Breast epithelium (tissue), 4 donors: ENCODE results near the gene SHLD1. TPM values are rescaled to one million over a fixed set of nuclear protein-coding genes. Genes with fewer than 3 reads are reported as not detected.
A peak's percentile ranks its signal among the peaks of the same experiment; 100 is the strongest.

Experiments
- DNase-seq, 2 donors: peaks; one replicate each; pipeline ENCODE4 v3.0.0-alpha.2; 2019; ENCODE audit warnings: low spot score in 2 of 2
- H3K27ac ChIP-seq, 2 donors: fragments of 200-600 bp; sonication (generic) in 1 of 2; one replicate each; pipeline ENCODE4 v1.5.1; 2016 to 2019; ENCODE audit warnings: mild to moderate bottlenecking in 1 of 2
- H3K27me3 ChIP-seq, 2 donors: fragments of 200-600 bp; sonication (generic) in 1 of 2; one replicate each; pipeline versions ENCODE4 v1.5.1 to v1.6.0; 2017 to 2019; ENCODE audit warnings: control low read depth in 1 of 2, mild to moderate bottlenecking in 1 of 2
- H3K36me3 ChIP-seq: fragments of 200-600 bp; one replicate; pipeline ENCODE4 v1.5.1; 2019
- H3K4me1 ChIP-seq, 2 donors: fragments of 200-600 bp; sonication (generic); one replicate each; pipeline ENCODE4 v1.5.1; 2016 to 2019; ENCODE audit warnings: control low read depth in 1 of 2
- H3K4me3 ChIP-seq, 3 donors: fragments of 200-600 bp; sonication (generic); 1 replicate in 2 of 3; 2 replicates in 1 of 3; pipeline ENCODE4 v1.5.1; 2016 to 2019; ENCODE audit warnings: mild to moderate bottlenecking in 3 of 3, moderate library complexity in 2 of 3
- H3K9me3 ChIP-seq, 2 donors: fragments of 200-600 bp; sonication (generic) in 1 of 2; one replicate each; pipeline ENCODE4 v1.5.1; 2016 to 2019; ENCODE audit warnings: control low read depth in 1 of 2
- POLR2A ChIP-seq: fragments of 450-650 bp; IDR thresholded peaks from one replicate; pipeline ENCODE4 v1.6.1; 2016; ENCODE audit warnings: antibody characterized with exemption, mild to moderate bottlenecking, moderate library complexity
- POLR2AphosphoS5 ChIP-seq, 3 donors: sonication (generic); formaldehyde crosslinking; IDR thresholded peaks; one replicate each; pipeline ENCODE4 v1.6.1; 2017; ENCODE audit warnings: antibody characterized with exemption in 3 of 3
- intact Hi-C: fragments of 100-400 bp; cut with DNase I; formaldehyde crosslinking; loops from one replicate; pipeline ENCODE4 v1.15.1; 2023; ENCODE audit warnings: low total_unique reads
- total RNA-seq, 3 donors: library from RNA; depleted of rRNA; stranded (reverse); fragments of >200 nt; gene quantifications; one replicate each; pipeline ENCODE4 v1.1.0, GENCODE V29; 2016
- TF ChIP-seq, protein P1 (sequence below), 3 donors: fragments of 450-650 bp; IDR thresholded peaks; one replicate each; pipeline ENCODE4 v1.5.1; 2016 to 2017; ENCODE audit warnings: antibody characterized with exemption in 3 of 3, mild to moderate bottlenecking in 3 of 3, moderate library complexity in 3 of 3

Gene SHLD1
- total RNA-seq, 3 donors from 2014 or later, result 2.7 to 7.3 (median 6.6) TPM

DNA sequence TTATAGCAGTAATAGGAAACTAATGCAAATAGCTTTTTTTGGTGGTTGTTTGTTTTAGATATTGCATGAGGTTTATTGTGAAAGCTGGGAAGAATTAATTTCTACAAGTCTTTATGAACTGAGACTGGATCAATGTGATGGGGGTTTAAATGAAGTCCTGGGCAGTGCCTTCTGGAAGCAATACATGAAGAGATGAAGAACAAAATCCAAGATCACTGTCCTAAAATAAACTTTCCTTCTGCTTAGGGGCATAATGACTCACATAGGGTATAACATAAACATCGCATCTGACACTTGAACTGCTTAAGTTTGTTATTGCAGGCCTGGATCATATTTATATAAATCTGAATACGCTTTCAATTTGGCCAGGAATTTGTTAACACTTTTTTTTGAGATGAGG, 20.9 kb upstream of the SHLD1 start:
- H3K36me3 ChIP-seq, result no peaks in the 10 kb centered on the region
- no peak overlapping the region for H3K4me3 ChIP-seq
- no peaks in the 10 kb centered on the region for H3K9me3 ChIP-seq
- H3K27me3 ChIP-seq, result no peaks in the 10 kb centered on the region
- DNase-seq, result no peak
- H3K4me1 ChIP-seq, result no peaks in the 10 kb centered on the region
- no peak overlapping the region for H3K27ac ChIP-seq
- intact Hi-C loops, result no loop called here
- TF ChIP-seq, protein P1, sequence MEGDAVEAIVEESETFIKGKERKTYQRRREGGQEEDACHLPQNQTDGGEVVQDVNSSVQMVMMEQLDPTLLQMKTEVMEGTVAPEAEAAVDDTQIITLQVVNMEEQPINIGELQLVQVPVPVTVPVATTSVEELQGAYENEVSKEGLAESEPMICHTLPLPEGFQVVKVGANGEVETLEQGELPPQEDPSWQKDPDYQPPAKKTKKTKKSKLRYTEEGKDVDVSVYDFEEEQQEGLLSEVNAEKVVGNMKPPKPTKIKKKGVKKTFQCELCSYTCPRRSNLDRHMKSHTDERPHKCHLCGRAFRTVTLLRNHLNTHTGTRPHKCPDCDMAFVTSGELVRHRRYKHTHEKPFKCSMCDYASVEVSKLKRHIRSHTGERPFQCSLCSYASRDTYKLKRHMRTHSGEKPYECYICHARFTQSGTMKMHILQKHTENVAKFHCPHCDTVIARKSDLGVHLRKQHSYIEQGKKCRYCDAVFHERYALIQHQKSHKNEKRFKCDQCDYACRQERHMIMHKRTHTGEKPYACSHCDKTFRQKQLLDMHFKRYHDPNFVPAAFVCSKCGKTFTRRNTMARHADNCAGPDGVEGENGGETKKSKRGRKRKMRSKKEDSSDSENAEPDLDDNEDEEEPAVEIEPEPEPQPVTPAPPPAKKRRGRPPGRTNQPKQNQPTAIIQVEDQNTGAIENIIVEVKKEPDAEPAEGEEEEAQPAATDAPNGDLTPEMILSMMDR (IDR thresholded peaks at IDR 0.05), result no peak
- TF ChIP-seq POLR2AphosphoS5 (IDR thresholded peaks at IDR 0.05) (no peak), POLR2A (no peak)

DNA sequence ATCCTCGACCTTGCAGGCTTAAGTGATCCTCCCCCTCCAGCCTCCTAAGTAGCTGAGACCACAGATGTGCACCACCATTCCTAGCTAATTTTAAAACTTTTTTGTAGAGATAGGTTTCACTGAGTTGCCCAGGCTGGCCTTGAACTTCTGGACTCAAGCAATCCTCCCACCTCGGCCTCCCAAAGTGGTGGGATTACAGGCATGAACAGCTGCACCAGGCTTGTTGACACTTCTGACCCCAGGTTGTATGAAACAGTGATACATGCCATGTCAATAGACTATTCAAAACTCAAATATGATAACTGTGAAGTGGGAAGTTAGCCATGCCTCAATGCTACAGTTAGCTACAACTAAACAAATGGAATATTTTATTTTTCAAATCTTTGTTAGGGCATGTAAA, 20.1 kb upstream of the SHLD1 start:
- no peaks in the 10 kb centered on the region for H3K9me3 ChIP-seq
- intact Hi-C loops, result no loop called here
- TF ChIP-seq, protein P1 (IDR thresholded peaks at IDR 0.05), result no peak
- TF ChIP-seq POLR2A (no peak), POLR2AphosphoS5 (IDR thresholded peaks at IDR 0.05) (no peak)

DNA sequence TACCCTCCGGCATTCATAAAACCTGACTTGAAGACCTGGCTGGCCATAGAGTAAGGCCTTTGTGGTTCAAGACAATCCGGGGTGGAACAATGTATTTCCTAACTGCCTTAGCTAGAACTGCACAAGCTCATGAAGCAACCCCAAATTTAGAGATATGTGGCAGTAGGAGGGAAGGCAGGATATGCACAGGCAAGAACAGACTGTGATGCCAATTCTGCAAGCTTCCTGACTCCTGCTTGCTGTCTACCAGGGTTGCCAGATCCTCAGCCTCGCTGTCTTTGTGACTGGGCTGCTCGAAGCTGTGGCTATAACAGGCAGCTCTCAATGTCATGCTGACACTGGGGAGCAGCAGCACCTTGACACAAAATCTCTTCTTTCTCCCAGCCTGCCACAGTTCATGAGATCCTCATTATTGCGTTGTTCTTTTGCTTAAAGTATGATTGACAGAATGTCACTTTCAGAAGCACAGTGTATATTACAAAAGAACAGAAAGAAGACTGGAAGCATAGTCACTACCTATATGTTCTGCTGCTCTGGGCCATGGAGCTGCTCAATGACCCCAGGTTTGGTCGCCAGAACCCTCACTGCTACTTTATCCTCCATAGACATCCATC, 18.3 kb upstream of the SHLD1 start:
- H3K36me3 ChIP-seq, result no peaks in the 10 kb centered on the region
- TF ChIP-seq, protein P1 (IDR thresholded peaks at IDR 0.05), result no peak
- TF ChIP-seq POLR2AphosphoS5 (IDR thresholded peaks at IDR 0.05) (no peak), POLR2A (no peak)
- intact Hi-C loops, result no loop called here
- no peaks in the 10 kb centered on the region for H3K4me1 ChIP-seq
- H3K4me3 ChIP-seq, result no peak overlapping the region
- H3K9me3 ChIP-seq, result no peaks in the 10 kb centered on the region
- no peaks in the 10 kb centered on the region for H3K27me3 ChIP-seq
- peak overlapping the region; percentile 21 to 58 for H3K27ac ChIP-seq
- DNase-seq, result peak in 1 of 2 donors; percentile 30

More for the DNA sequence above, 20.1 kb upstream of the SHLD1 start:
- no peak for DNase-seq
- Histone ChIP-seq H3K4me1 (no peaks in the 10 kb centered on the region), H3K27ac (no peak overlapping the region), H3K36me3 (no peaks in the 10 kb centered on the region), H3K4me3 (no peak overlapping the region), H3K27me3 (no peaks in the 10 kb centered on the region)

DNA sequence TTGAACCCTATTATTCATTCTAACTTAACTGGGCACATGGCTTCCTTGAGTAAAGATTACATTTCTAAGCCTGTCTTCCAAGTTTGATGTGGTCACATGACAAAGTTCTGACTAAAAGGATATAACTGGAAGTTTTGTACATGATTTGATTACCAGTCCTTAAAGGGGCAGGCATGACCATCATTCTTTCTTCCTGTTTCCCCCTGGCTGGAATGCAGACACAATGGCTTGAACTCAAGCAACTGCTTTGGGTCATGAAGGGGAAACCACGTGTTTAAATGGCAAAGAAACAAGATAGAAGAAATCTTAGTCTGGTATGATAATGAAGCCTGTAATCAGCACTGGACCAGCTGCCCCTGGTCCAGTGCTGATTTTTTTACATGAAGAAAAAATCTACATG, 15.6 kb upstream of the SHLD1 start:
- intact Hi-C loops, result no loop called here
- no peak for DNase-seq

DNA sequence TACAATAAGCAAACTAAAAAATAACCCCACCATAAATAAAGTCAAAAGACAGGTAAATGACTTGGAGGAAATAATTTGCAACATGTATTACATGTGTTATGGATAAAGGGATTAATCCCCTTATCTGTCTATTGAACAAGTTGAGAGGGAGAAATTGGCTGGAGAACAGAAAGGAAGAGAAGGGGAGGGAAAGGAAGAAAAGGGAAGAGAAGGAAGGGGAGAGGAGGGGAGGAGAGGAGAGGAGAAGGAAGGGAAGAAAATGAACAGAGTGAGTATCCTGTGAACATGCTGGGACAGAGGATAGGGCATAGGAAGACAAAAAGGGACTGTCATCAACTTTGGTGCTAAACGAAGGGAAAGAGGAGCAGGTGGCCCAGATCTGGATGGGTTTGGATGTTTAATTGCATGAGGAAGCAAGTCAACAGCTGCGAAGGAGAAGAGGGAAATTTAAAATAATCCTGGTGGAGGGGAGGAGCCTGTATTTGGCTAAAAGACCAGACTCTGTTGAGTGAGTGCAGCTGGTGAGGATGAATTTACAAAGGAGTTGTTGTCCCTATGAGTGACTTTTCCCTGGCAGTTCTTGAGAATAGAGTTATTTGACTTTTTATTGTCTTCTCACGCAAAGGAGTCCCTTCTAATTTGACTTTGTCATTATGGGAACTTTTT, 14.2 kb upstream of the SHLD1 start:
- intact Hi-C loops, result no loop called here
- TF ChIP-seq, protein P1 (IDR thresholded peaks at IDR 0.05), result no peak
- TF ChIP-seq POLR2A (no peak), POLR2AphosphoS5 (IDR thresholded peaks at IDR 0.05) (no peak)
- no peak overlapping the region for H3K4me3 ChIP-seq
- no peaks in the 10 kb centered on the region for H3K4me1 ChIP-seq
- H3K36me3 ChIP-seq, result no peaks in the 10 kb centered on the region
- H3K27me3 ChIP-seq, result no peaks in the 10 kb centered on the region
- no peak overlapping the region for H3K27ac ChIP-seq
- no peaks in the 10 kb centered on the region for H3K9me3 ChIP-seq
- no peak for DNase-seq

More for the DNA sequence above, 15.6 kb upstream of the SHLD1 start:
- Histone ChIP-seq H3K4me1 (no peaks in the 10 kb centered on the region), H3K4me3 (no peak overlapping the region), H3K36me3 (no peaks in the 10 kb centered on the region), H3K27me3 (no peaks in the 10 kb centered on the region), H3K27ac (no peak overlapping the region), H3K9me3 (no peaks in the 10 kb centered on the region)
- TF ChIP-seq POLR2AphosphoS5 (IDR thresholded peaks at IDR 0.05) (no peak), POLR2A (no peak)
- TF ChIP-seq, protein P1 (IDR thresholded peaks at IDR 0.05), result no peak
